Glomerular visceral epithelial cell (primary cell): ENCODE measurements around the gene TUBA4B.

Experiments
- DNase-seq: peaks from one replicate; pipeline ENCODE4 v3.0.0-alpha.2; 2016; ENCODE audit errors: extremely low spot score

The TUBA4B gene

GRCh38 chr2:219218732-219219701 is 34.0 kb upstream of the TUBA4B start, which contains the start of gene ABCB6:
TSS of gene ABCB6 (minus strand) at chr2:219218958. CDS start at chr2:219218673, 285 bp downstream.
- DNase-seq = peak; percentile 68

DNA sequence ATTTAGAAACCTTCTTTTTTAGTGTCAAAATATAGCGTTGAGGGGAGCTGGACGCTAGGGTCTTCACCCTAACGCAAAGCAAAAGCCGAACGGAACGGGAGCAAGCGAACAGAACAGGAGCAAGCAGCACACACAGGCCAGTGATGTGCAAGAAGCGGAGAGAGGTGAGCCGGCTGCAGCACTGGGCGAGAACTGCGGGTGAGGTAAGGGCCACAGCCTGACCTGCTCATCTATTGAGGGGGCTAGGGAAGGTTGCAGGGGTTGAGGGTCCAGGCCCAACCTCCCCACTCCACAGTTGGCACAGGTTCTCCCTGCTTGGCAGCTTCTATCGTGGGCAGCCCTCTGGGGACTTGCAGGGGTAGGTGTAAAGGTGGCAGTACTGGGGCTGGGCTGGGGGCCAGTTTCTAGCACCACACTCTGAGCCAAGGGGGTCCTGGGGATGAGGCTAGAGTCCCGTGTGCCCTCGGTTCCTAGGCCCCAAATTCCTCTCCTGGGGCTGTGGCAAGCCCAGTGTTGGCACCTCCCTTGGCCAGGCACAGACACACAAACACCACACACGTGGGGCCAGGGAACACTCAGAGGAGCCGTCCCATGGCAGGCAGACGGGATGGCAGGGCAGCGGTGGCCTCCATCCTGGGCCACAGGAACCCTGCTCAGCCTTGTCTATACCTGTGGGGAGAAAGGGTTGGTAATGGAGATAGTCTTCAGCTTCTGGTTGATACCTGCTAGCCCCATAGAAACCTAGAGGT is 33.1 kb upstream of the TUBA4B start:
- DNase-seq = no peak

DNA sequence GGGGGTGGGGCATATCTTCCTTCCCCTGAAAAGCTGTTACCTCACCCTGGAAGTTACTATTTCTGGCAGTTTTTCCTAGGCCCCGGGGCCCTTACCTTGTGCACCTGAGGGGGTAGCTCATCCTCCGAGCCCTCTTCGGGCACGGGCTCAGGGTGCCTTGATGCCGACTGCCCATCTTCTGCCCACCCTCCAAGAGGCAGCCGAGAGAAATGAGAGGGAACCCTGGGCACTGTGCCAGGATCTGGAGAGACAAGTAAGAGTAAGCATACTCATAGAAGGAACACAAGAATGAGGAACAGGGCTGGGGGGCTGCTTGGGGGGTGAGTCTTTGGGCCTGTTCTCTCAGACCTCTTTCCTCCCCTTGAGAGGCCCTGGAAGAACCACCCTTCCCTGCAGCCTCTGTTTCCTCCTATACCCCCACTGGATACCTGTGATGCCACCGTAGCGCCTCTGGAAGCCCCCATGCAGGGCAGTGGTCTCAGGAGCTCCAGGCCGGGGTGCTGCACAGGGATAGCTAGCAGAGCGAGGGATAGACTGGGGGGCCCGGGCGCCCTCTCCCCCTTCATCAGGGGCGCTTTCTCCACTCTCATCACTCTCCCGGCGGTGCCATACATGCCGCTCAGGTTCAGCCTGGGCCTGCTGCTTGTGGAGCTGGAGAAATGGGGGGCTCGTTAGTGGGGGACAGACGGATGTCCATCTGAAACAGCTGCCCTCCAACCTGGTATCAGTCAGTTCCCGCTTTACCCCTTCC is 32.2 kb upstream of the TUBA4B start:
- DNase-seq = no peak

GRCh38 chr2:219221957-219222518 is 31.0 kb upstream of the TUBA4B start:
- no peak for DNase-seq

DNA sequence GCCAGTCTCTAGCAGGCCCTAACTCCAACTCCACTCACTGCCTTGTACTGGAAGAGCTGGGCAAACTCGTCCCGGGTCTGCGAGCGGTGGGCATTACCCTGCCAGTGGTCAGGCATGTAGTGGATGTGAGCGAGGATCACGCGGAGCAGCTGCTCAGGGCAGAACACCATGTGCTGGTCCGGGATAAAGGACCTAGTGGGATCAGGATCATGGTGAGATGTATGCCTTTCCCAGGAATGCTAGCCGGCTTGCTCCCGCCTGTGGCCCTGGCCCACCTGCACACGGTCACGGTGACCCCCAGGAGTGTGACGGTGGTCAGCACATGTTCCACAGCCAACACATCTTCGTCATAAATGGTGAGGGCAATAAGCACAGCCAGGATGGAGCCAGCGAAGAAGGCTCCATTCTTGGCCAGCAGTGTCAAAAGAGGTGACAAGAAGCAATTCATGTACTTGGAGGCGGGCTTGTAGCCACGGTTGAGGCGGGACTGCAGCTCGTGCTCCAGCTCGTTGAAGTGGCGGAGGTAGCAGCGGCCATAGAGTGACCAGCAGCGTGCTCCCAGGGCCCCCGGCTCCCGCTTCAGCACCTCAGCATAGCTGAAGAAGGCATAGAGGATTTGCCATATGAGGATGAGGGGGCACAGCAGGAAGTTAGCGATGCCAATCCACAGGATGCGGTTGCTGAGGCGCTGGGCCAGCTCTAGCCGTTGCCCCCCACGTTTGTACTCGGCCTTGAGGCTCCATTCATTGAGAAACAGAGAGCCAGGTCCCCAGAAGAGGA is 29.0 kb upstream of the TUBA4B start:
- no peak for DNase-seq

DNA sequence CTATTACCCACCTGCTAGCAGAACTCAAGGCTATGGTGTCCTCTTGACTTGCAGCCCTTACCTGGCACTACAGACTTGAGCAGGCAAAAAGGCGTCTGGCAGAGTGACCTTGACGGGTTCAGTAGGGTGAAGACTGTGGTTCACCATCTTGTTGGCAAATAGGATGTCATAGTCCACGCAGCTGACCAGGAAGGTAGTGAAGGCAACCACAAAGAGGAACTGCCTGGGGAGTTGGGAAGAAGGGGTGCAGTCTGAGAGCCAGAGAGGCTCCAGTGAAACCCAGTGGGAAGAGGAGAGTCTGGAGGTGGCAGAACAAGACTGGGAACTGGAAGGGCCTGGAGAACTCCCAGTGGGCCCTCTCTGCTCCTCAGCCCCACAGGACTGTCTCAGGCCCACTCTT is 27.7 kb upstream of the TUBA4B start:
- DNase-seq = no peak

GRCh38 chr2:219228041-219228910 is 24.8 kb upstream of the TUBA4B start:
- no peak for DNase-seq

DNA sequence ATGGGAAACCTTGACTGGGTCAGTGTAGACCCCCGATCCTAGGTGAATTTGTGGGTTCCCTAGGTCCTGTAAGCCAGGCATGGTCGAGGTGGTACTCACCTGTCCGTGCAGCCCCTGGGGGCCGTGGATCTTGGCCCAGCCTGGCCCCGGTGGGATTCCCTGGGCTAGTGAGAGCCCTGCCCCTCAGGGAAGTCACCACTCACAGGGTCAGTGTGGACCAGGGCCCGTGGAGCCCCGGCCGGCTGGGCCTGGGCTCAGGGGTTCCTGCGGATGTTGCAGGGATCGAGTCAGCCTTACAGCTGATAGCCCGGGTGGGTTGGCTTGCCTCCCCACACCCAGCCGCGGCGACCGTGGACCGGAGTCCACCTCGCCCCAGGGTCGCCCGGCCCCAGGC is 24.1 kb upstream of the TUBA4B start:
- DNase-seq = no peak

DNA sequence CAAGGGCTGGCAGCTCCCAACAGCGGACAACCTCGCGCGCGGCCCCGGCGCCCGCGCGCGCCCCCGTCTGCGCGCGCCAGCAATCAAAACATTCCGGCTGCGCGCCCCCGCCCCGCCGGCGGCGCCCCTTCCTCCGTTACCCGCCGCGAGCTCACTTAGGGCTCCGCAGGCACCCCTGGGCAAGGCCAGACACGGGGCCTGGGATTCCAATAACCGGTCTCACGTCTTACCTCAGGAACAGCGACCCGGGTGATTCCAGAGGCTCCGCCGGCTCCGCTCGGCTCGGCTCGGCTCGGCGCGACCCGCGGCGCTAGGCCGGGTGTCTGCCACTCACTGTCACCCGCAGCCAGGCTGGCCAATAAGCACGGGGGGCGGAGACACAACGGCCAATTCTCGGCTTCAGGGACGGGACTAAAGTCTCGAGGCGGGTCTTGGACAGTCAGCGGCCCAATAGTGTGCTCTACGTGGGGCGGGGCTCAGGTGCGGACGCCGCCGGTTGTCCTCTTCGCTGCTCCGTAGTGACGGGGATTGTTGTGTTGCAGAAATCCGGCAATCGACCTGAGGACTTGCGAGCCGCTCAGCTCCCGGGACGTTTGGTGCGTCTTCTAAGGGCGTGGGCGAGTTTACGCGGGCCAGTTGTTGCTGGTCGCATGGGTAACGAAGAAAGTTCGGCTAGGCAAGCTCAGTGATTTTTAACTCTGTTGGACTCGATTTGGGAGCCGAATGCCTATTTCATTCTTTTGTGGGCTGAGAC is 23.6 kb upstream of the TUBA4B start, which contains the start of the genes ANKZF1 and ATG9A:
TSS of gene ANKZF1 (plus strand) at position 502 of the 754 bp plus-strand sequence. CDS start 452 bp downstream, outside the sequence.
TSS of gene ATG9A (minus strand) at position 332 of the 754 bp plus-strand sequence. CDS start 1,612 bp downstream, outside the sequence.
- DNase-seq = peak; percentile 98

GRCh38 chr2:219230059-219230540 is 22.9 kb upstream of the TUBA4B start:
- peak; percentile 67 for DNase-seq

DNA sequence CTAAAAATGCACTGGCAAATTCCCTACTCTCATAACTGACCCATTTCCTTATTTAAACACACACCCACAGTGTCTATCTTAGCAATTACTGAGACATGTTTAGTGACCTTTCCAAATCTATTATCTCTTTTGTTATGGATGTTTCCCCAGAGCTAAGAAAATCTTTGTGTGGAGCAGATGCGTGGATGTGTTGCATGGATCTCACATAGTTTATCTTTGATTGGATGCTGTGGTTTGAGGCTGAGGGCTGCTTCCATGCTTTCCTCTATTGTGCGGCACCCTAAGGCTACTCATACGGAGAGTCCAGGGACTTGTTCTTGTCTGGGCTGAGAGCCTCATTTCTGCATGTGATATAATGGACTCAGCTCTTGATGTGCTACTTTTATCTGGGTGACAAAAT is 18.7 kb upstream of the TUBA4B start:
- DNase-seq = no peak

DNA sequence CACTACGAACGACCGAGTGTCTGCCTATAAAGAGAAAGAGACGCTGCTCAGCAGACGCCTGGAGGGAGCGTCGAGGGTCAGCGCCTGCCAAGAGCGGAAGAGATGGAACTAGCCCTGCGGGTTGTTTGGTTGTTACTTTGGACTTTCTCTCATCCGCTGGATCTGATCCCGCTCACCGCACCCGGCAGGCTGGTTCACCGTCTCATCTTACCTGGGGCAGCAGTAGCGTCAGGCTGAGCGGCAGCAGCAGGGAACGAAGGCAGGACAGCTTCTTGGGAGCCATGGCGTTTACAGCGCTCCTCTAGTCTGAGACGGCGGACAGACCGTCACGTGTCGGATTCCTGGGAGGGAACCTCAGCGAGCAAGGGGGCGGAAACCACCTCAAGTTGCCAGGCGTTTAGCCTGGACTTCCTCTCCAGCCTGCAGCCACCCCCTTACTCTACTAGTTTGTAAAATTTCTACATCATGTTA is 9.7 kb upstream of the TUBA4B start:
- no peak for DNase-seq

DNA sequence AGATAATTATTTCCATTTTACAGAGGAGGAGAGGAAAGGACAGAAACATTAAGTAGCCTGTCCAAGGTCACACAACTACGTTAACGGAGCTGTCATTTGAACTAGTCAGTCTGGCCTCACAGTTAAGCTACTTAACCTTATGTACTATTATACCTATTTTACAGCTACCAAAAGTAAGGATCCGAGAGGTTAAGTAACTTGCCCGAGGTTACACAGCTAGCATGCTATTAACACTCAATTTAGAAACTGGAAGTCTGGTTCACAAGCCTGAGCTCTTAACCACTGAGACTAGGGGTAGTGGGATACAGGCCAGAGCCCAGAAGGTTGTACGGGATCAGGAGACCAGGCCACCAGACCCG is 8.3 kb upstream of the TUBA4B start:
- DNase-seq = no peak

DNA sequence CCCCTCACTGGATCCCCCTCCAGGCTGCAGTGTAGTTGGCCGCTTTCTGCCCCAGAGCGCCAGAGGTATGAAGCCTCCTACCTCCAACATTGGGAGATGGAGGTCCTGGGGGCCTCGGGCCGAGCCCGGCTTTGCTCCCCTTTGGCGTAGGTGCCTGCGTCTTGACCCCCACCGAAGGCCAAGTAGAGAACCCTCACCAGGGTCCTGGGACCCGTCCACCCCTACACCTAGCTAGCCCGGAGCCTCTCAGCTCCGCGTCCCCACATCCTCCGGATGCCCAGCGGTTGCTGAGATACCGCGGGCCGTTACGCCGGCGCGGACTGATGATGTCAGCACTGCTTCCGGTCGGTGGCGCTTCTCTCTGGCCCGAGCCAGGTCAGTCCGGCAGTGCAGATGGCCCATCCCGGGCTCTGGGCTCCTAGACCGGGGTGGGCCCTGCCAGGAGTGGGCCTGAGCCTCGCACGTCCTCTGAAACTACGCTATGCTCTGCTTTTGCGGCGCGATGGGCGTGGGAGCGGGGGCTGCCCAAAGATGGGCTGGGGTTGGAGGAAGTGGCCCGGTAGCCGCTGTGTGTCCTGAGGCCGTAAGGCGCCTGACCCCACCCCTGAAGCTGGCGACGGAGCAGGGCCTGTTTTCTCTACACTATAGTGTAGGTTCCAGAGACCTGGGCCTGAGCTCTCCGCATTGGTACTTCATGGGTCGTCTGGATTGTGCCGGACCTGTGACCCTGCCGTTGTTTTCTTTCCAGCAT is 7.7 kb upstream of the TUBA4B start, which contains the start of the genes GLB1L and STK16:
TSS of gene GLB1L (minus strand) at position 297 of the 751 bp plus-strand sequence. CDS start 1,871 bp downstream, outside the sequence.
TSS of gene STK16 (plus strand) at position 332 of the 751 bp plus-strand sequence. CDS start 521 bp downstream, outside the sequence.
- DNase-seq = peak; percentile 94

GRCh38 chr2:219245899-219246230 is 7.2 kb upstream of the TUBA4B start:
- no peak for DNase-seq

GRCh38 chr2:219246559-219246958 is 6.5 kb upstream of the TUBA4B start:
- no peak for DNase-seq
